IMR-90 (cell line): ENCODE results near the gene MAGI1. TPM values are rescaled to one million over a fixed set of nuclear protein-coding genes. Genes with fewer than 3 reads are reported as not detected.

Experiments
- ATAC-seq: fragments of 200-7000 bp; cut with Tn5 transposase; 2 replicates; pipeline ENCODE4 v1.9.1; 2020; ENCODE audit warnings: low read depth, mild to moderate bottlenecking, moderate library complexity
- BruUV-seq: library from RNA; stranded (reverse); fragments of 400-500 nt; replicated peaks from 2 replicates; lab custom pipeline; 2021; lab: Mats Ljungman, UMichigan
- CTCF ChIA-PET: fragments of 300-600 bp; formaldehyde crosslinking; extraction: SDS; loops from one replicate; lab custom pipeline; 2021; ENCODE audit warnings: antibody characterized with exemption; lab: Yijun Ruan, JAX
- POLR2A ChIA-PET: fragments of 300-600 bp; sonication (Branson Sonifier 250); formaldehyde crosslinking; loops from one replicate; lab custom pipeline; 2022; ENCODE audit warnings: antibody characterized with exemption; ENCODE audit not compliant: unreplicated experiment; lab: Charles Lee
- DNase-seq: peaks from one replicate; pipeline ENCODE4 v3.0.0; 2013
- H2AFZ ChIP-seq: replicated peaks from 2 replicates; pipeline ENCODE3; 2013; ENCODE audit warnings: low read length, mild to moderate bottlenecking; ENCODE audit not compliant: poor library complexity
- H2AK5ac ChIP-seq: 2 replicates; pipeline ENCODE4 v1.6.1; 2013; ENCODE audit warnings: low read depth, low read length, inconsistent platforms
- H2AK9ac ChIP-seq: replicated peaks from 2 replicates; pipeline ENCODE3; 2013; ENCODE audit warnings: mild to moderate bottlenecking, low read depth, low read length, moderate library complexity; ENCODE audit not compliant: poor library complexity
- H2BK120ac ChIP-seq: 2 replicates; pipeline ENCODE4 v1.6.1; 2013; ENCODE audit warnings: low read depth, low read length, inconsistent platforms
- H2BK15ac ChIP-seq: 3 replicates; pipeline ENCODE4 v1.6.1; 2013; ENCODE audit warnings: low read depth, low read length, inconsistent platforms
- H2BK20ac ChIP-seq: 2 replicates; pipeline ENCODE4 v1.6.1; 2013; ENCODE audit warnings: low read depth, mild to moderate bottlenecking, inconsistent platforms, low read length, moderate library complexity
- H2BK5ac ChIP-seq: 2 replicates; pipeline ENCODE4 v1.6.1; 2013; ENCODE audit warnings: mild to moderate bottlenecking, low read depth, low read length, inconsistent platforms; ENCODE audit not compliant: poor library complexity, severe bottlenecking
- H3K14ac ChIP-seq: replicated peaks from 2 replicates; pipeline ENCODE4 v1.6.1; 2013; ENCODE audit warnings: low read depth, low read length, inconsistent platforms
- H3K18ac ChIP-seq: 2 replicates; pipeline ENCODE4 v1.6.1; 2013; ENCODE audit warnings: low read depth, low read length, control low read depth
- H3K23ac ChIP-seq: 2 replicates; pipeline ENCODE4 v1.6.1; 2013; ENCODE audit warnings: low read depth, low read length, inconsistent platforms
- H3K27ac ChIP-seq: 2 replicates; pipeline ENCODE4 v1.5.1; 2013; ENCODE audit warnings: mild to moderate bottlenecking, control low read depth, low read length; ENCODE audit not compliant: insufficient read depth
- H3K27me3 ChIP-seq: 2 replicates; pipeline ENCODE4 v1.6.1; 2013; ENCODE audit warnings: low read length; ENCODE audit not compliant: control insufficient read depth, insufficient read depth
- H3K36me3 ChIP-seq: 2 replicates; pipeline ENCODE4 v1.6.1; 2013; ENCODE audit warnings: low read length, mixed read lengths; ENCODE audit not compliant: control insufficient read depth, insufficient read depth
- H3K4ac ChIP-seq: 2 replicates; pipeline ENCODE4 v1.6.1; 2013; ENCODE audit warnings: low read depth, low read length, inconsistent platforms
- H3K4me1 ChIP-seq: 2 replicates; pipeline ENCODE4 v1.6.1; 2013; ENCODE audit warnings: low read length, mixed read lengths; ENCODE audit not compliant: control insufficient read depth, insufficient read depth
- H3K4me2 ChIP-seq: 2 replicates; pipeline ENCODE4 v1.6.1; 2013; ENCODE audit warnings: low read depth, mild to moderate bottlenecking, control low read depth, low read length, moderate library complexity
- H3K4me3 ChIP-seq: 2 replicates; pipeline ENCODE4 v1.5.1; 2013; ENCODE audit warnings: low read depth, mild to moderate bottlenecking, control low read depth, low read length, moderate library complexity; ENCODE audit not compliant: insufficient read depth
- H3K56ac ChIP-seq: 2 replicates; pipeline ENCODE4 v1.6.1; 2013; ENCODE audit warnings: low read length, inconsistent platforms; ENCODE audit not compliant: insufficient read depth; ENCODE audit errors: extremely low read depth
- H3K79me1 ChIP-seq, 2 experiments: 2 replicates each; pipeline ENCODE4 v1.6.1; 2013; ENCODE audit warnings: low read length in 2 of 2, inconsistent platforms in 1 of 2, low read depth in 1 of 2
- H3K9ac ChIP-seq: 2 replicates; pipeline ENCODE4 v1.6.1; 2013; ENCODE audit warnings: low read depth, low read length, control low read depth
- H3K9me1 ChIP-seq: 2 replicates; pipeline ENCODE4 v1.6.1; 2013; ENCODE audit warnings: low read length, inconsistent platforms; ENCODE audit not compliant: insufficient read depth
- H3K9me3 ChIP-seq: 2 replicates; pipeline ENCODE4 v1.6.1; 2013; ENCODE audit warnings: low read length; ENCODE audit not compliant: control insufficient read depth, insufficient read depth
- H4K20me1 ChIP-seq: 2 replicates; pipeline ENCODE4 v1.6.1; 2013; ENCODE audit warnings: low read length, inconsistent platforms; ENCODE audit not compliant: insufficient read depth
- H4K5ac ChIP-seq: 2 replicates; pipeline ENCODE4 v1.6.1; 2013; ENCODE audit warnings: mild to moderate bottlenecking, low read depth, low read length, control low read depth
- H4K8ac ChIP-seq, 2 experiments: 2 replicates each; pipeline ENCODE4 v1.6.1; 2013; ENCODE audit warnings: low read depth in 2 of 2, low read length in 2 of 2, control low read depth in 1 of 2, inconsistent platforms in 1 of 2
- H4K91ac ChIP-seq: 2 replicates; pipeline ENCODE4 v1.6.1; 2013; ENCODE audit warnings: low read depth, low read length, inconsistent platforms; ENCODE audit not compliant: insufficient read depth
- BHLHE40 ChIP-seq: fragments of 150-350 bp; IDR thresholded peaks from 2 replicates; pipeline ENCODE4 v1.6.1; 2016; ENCODE audit warnings: mild to moderate bottlenecking, low read depth, low read length
- CEBPB ChIP-seq: IDR thresholded peaks from 2 replicates; pipeline ENCODE4 v1.6.1; 2012; ENCODE audit warnings: low read depth, low read length, improper control_type of control experiment
- CHD1 ChIP-seq: IDR thresholded peaks from 2 replicates; pipeline ENCODE4 v1.6.1; 2012; ENCODE audit warnings: low read depth, low read length, improper control_type of control experiment
- FOS ChIP-seq: fragments of 150-350 bp; IDR thresholded peaks from 2 replicates; pipeline ENCODE4 v1.6.1; 2016; ENCODE audit warnings: low read depth, low read length
- MAFK ChIP-seq: IDR thresholded peaks from 2 replicates; pipeline ENCODE4 v1.6.1; 2012; ENCODE audit warnings: low read depth, low read length, improper control_type of control experiment
- MAZ ChIP-seq: IDR thresholded peaks from 2 replicates; pipeline ENCODE4 v1.6.1; 2012; ENCODE audit warnings: low read depth, mild to moderate bottlenecking, low read length, improper control_type of control experiment, moderate library complexity, borderline replicate concordance
- MXI1 ChIP-seq: IDR thresholded peaks from 2 replicates; pipeline ENCODE4 v1.6.1; 2012; ENCODE audit warnings: low read depth, mild to moderate bottlenecking, low read length, moderate library complexity, borderline replicate concordance
- NFE2L2 ChIP-seq: fragments of 150-350 bp; IDR thresholded peaks from 2 replicates; pipeline ENCODE4 v1.6.1; 2016; ENCODE audit warnings: low read depth, mild to moderate bottlenecking, low read length
- POLR2A ChIP-seq: IDR thresholded peaks from 2 replicates; pipeline ENCODE4 v1.6.1; 2012; ENCODE audit warnings: mild to moderate bottlenecking, low read depth, low read length
- RAD21 ChIP-seq: IDR thresholded peaks from 2 replicates; pipeline ENCODE4 v1.6.1; 2012; ENCODE audit warnings: low read length, improper control_type of control experiment
- RCOR1 ChIP-seq: IDR thresholded peaks from 2 replicates; pipeline ENCODE4 v1.6.1; 2012; ENCODE audit warnings: mild to moderate bottlenecking, low read length, improper control_type of control experiment; ENCODE audit not compliant: insufficient replicate concordance
- RFX5 ChIP-seq: IDR thresholded peaks from 2 replicates; pipeline ENCODE4 v1.8.0; 2012; ENCODE audit warnings: low read depth, mild to moderate bottlenecking, low read length, moderate library complexity
- SMC3 ChIP-seq: fragments of 150-350 bp; IDR thresholded peaks from 2 replicates; pipeline ENCODE4 v1.6.1; 2016; ENCODE audit warnings: low read depth, mild to moderate bottlenecking, antibody characterized with exemption, low read length, moderate library complexity
- WGBS, 2 experiments: methylation state at CpG; one replicate each; pipeline versions ENCODE4 v1.1.5 to v1.1.7; 2013; ENCODE audit warnings: missing lambda C conversion rate in 2 of 2; ENCODE audit not compliant: insufficient read length in 1 of 2; ENCODE audit errors: extremely low coverage in 2 of 2; 5-methylcytosine and 5-hydroxymethylcytosine counted together
- dilution Hi-C: fragments of 300-500 bp; cut with HindIII; formaldehyde crosslinking; loops from one replicate; pipeline ENCODE4 v1.14.3; 2018; ENCODE audit warnings: low sequenced_read_pairs; ENCODE audit not compliant: unreplicated experiment
- in situ Hi-C: fragments of 300-500 bp; cut with MboI; formaldehyde crosslinking; loops from 3 replicates; pipeline ENCODE4 v1.14.3; 2019; ENCODE audit warnings: low sequenced_read_pairs, inconsistent platforms, mixed read lengths
- intact Hi-C: fragments of 100-400 bp; cut with micrococcal nuclease; formaldehyde crosslinking; loops from 2 replicates; pipeline ENCODE4 v1.10.0; 2022
- polyA plus RNA-seq, 3 experiments: library from polyadenylated mRNA; depleted of rRNA; stranded (reverse); fragments of >200 nt; gene quantifications; 2 replicates each; pipeline ENCODE4 v1.2.3, GENCODE V29; 2012; ENCODE audit warnings: low replicate concordance in 1 of 3
- total RNA-seq: library from RNA; depleted of rRNA; stranded (reverse); fragments of >200 nt; gene quantifications from 2 replicates; pipeline ENCODE4 v1.2.3, GENCODE V29; 2012
- TF ChIP-seq, protein P1 (sequence below): conservative IDR thresholded peaks from 2 replicates; pipeline ENCODE4 v1.5.1; 2012; ENCODE audit warnings: mild to moderate bottlenecking, low read depth, low read length, improper control_type of control experiment
- TF ChIP-seq, protein P2 (sequence below): fragments of 150-350 bp; IDR thresholded peaks from 2 replicates; pipeline ENCODE4 v1.6.1; 2017; ENCODE audit warnings: mild to moderate bottlenecking, antibody characterized with exemption, low read length, low read depth
- TF ChIP-seq, protein P3 (sequence below): fragments of 150-350 bp; IDR thresholded peaks from 2 replicates; pipeline ENCODE4 v1.6.1; 2016; ENCODE audit warnings: low read depth, mild to moderate bottlenecking, low read length, moderate library complexity, borderline replicate concordance

The MAGI1 gene
- total and polyA plus RNA-seq, 2 of the 4 experiments (the other 2 are of a cell fraction), result 14.5 to 24.2 TPM

DNA sequence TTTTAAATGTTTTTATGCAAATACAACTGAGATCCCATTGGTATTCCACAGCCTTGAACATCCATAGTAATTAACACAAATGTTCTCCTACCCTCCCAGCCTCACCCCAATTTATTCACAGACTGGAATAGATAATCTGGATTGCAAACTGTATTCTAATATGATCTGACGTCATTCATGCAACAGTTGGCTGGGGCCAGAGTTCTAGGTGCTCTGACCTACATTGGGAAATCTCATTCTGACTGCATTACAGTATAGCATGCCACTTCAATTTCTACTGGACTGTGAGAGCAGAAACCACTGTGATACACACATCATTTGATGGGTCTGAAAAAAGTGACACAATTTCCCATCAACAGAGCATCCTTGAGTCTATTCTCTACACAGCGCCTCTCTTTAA is 403.1 kb downstream of the MAGI1 start:
- H3K27me3 ChIP-seq, result no peaks in the 10 kb centered on the region
- H2BK15ac ChIP-seq, result no peak overlapping the region
- no peak overlapping the region for H2AK5ac ChIP-seq
- dilution Hi-C loops, result no loop called here
- H4K8ac ChIP-seq, result no peak overlapping the region
- no peak overlapping the region for H2BK120ac ChIP-seq
- H2BK5ac ChIP-seq, result no peak overlapping the region
- H4K5ac ChIP-seq, result no peak overlapping the region
- no peak overlapping the region for H3K27ac ChIP-seq
- no CpG with 5 or more reads among the region's 2 CpGs for WGBS, 2 experiments
- no peak overlapping the region for H3K4me3 ChIP-seq
- H3K36me3 ChIP-seq, result no peaks in the 10 kb centered on the region
- no peak overlapping the region for H2AK9ac ChIP-seq
- DNase-seq (no peak), ATAC-seq (no peak)
- no peak overlapping the region for H3K9ac ChIP-seq
- peaks cover 7 to 19% of the 10 kb centered on the region in 2 experiments for H3K79me1 ChIP-seq
- H3K14ac ChIP-seq, result no peak overlapping the region
- TF ChIP-seq BHLHE40 (no peak), MAZ (no peak), NFE2L2 (no peak), POLR2A (no peak), CHD1 (no peak), SMC3 (no peak), RCOR1 (no peak), MXI1 (no peak), RFX5 (no peak), CEBPB (no peak), RAD21 (no peak), FOS (no peak), MAFK (no peak)
- TF ChIP-seq, protein P1, sequence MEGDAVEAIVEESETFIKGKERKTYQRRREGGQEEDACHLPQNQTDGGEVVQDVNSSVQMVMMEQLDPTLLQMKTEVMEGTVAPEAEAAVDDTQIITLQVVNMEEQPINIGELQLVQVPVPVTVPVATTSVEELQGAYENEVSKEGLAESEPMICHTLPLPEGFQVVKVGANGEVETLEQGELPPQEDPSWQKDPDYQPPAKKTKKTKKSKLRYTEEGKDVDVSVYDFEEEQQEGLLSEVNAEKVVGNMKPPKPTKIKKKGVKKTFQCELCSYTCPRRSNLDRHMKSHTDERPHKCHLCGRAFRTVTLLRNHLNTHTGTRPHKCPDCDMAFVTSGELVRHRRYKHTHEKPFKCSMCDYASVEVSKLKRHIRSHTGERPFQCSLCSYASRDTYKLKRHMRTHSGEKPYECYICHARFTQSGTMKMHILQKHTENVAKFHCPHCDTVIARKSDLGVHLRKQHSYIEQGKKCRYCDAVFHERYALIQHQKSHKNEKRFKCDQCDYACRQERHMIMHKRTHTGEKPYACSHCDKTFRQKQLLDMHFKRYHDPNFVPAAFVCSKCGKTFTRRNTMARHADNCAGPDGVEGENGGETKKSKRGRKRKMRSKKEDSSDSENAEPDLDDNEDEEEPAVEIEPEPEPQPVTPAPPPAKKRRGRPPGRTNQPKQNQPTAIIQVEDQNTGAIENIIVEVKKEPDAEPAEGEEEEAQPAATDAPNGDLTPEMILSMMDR, result no peak
- TF ChIP-seq, protein P2, sequence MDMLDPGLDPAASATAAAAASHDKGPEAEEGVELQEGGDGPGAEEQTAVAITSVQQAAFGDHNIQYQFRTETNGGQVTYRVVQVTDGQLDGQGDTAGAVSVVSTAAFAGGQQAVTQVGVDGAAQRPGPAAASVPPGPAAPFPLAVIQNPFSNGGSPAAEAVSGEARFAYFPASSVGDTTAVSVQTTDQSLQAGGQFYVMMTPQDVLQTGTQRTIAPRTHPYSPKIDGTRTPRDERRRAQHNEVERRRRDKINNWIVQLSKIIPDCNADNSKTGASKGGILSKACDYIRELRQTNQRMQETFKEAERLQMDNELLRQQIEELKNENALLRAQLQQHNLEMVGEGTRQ, result no peak
- TF ChIP-seq, protein P3, sequence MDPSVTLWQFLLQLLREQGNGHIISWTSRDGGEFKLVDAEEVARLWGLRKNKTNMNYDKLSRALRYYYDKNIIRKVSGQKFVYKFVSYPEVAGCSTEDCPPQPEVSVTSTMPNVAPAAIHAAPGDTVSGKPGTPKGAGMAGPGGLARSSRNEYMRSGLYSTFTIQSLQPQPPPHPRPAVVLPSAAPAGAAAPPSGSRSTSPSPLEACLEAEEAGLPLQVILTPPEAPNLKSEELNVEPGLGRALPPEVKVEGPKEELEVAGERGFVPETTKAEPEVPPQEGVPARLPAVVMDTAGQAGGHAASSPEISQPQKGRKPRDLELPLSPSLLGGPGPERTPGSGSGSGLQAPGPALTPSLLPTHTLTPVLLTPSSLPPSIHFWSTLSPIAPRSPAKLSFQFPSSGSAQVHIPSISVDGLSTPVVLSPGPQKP, result no peak
- H3K9me3 ChIP-seq, result no peaks in the 10 kb centered on the region
- in situ Hi-C loops, result no loop called here
- H2AFZ ChIP-seq, result no peak overlapping the region
- H4K91ac ChIP-seq, result no peak overlapping the region
- H3K56ac ChIP-seq, result no peak overlapping the region
- BruUV-seq, result no TSS peak
- H2BK20ac ChIP-seq, result no peak overlapping the region
- peaks cover 3% of the 10 kb centered on the region for H3K4me1 ChIP-seq
- H3K4ac ChIP-seq, result no peak overlapping the region
- POLR2A ChIA-PET, result no interaction called here
- H3K18ac ChIP-seq, result no peak overlapping the region
- no peaks in the 10 kb centered on the region for H3K9me1 ChIP-seq
- intact Hi-C loops, result no loop called here
- no peak overlapping the region for H3K4me2 ChIP-seq
- CTCF ChIA-PET, result no interaction called here
- no peak overlapping the region for H3K23ac ChIP-seq
- peaks cover 4% of the 10 kb centered on the region; the same call in 1 of the 2 replicates for H4K20me1 ChIP-seq
